H1 (cell line): Measurements from ENCODE around the gene NRN1. TPM values are rescaled to one million over a fixed set of nuclear protein-coding genes. Genes with fewer than 3 reads are reported as not detected.

Experiments
- ATF3 ChIP-seq: IDR thresholded peaks from 2 replicates; pipeline ENCODE4 v1.6.1; 2011; ENCODE audit warnings: low read depth, mild to moderate bottlenecking, low read length; ENCODE audit not compliant: insufficient read depth
- KDM4A ChIP-seq: IDR thresholded peaks from one replicate; pipeline ENCODE4 v1.7.1; 2012; ENCODE audit warnings: low read depth, mild to moderate bottlenecking, moderate library complexity, low read length, inconsistent platforms; ENCODE audit not compliant: severe bottlenecking
- RAD21 ChIP-seq, 2 experiments: IDR thresholded peaks in 1 of 2; conservative IDR thresholded peaks in 1 of 2; 2 replicates each; pipeline ENCODE4 v1.6.1; 2011; ENCODE audit warnings: low read depth in 2 of 2, low read length in 2 of 2, improper control_type of control experiment in 1 of 2, inconsistent platforms in 1 of 2, mild to moderate bottlenecking in 1 of 2, moderate library complexity in 1 of 2
- polyA plus RNA-seq, 7 experiments: library from polyadenylated mRNA; depleted of rRNA in 3 of 7; stranded (reverse) in 5 of 7; unstranded in 2 of 7; fragments of >200 nt in 5 of 7; fragments of 200-250 nt in 2 of 7; gene quantifications; 1 replicate in 5 of 7; 2 replicates in 1 of 7; 4 replicates in 1 of 7; pipeline versions ENCODE4 v1.2.1 to v1.2.3, GENCODE V29; 2011 to 2013; ENCODE audit warnings: missing spikeins in 2 of 7, mixed read lengths in 2 of 7
- total RNA-seq: library from RNA; stranded (reverse); fragmentation: NEBNext Ultra II Directional; extraction: Animal tissue kit (Norgen Biotek cat#: 25700); gene quantifications from 2 replicates; pipeline ENCODE4 v1.2.1, GENCODE V29; 2021

Gene NRN1
- total and polyA plus RNA-seq, 2 of the 8 experiments (the other 6 are each of a cell fraction or from before 2014, with no cell fraction given), result 0.06 to 0.26 TPM

- TF ChIP-seq RAD21 (IDR thresholded peaks at IDR 0.05 in 1 of 2, conservative IDR thresholded peaks at IDR 0.05 in 1 of 2; ENCODE audit: low read depth in 2 of 2, low read length in 2 of 2) (peak; percentile 11 to 38; a peak in 3 of 4 replicates), KDM4A (peak; percentile 73), ATF3 (no peak)
Measured at GRCh38 chr6:5994234-5994998, 12.3 kb downstream of the NRN1 start (continued).
